Measurements from ENCODE around the gene RCN2. TPM values are rescaled to one million over a fixed set of nuclear protein-coding genes. Genes with fewer than 3 reads are reported as not detected.
A peak's percentile ranks its signal among the peaks of the same experiment; 100 is the strongest.

RCN2 gene
- total RNA-seq, 2 donors from 2014 or later: 51.4 to 66.9 TPM

DNA sequence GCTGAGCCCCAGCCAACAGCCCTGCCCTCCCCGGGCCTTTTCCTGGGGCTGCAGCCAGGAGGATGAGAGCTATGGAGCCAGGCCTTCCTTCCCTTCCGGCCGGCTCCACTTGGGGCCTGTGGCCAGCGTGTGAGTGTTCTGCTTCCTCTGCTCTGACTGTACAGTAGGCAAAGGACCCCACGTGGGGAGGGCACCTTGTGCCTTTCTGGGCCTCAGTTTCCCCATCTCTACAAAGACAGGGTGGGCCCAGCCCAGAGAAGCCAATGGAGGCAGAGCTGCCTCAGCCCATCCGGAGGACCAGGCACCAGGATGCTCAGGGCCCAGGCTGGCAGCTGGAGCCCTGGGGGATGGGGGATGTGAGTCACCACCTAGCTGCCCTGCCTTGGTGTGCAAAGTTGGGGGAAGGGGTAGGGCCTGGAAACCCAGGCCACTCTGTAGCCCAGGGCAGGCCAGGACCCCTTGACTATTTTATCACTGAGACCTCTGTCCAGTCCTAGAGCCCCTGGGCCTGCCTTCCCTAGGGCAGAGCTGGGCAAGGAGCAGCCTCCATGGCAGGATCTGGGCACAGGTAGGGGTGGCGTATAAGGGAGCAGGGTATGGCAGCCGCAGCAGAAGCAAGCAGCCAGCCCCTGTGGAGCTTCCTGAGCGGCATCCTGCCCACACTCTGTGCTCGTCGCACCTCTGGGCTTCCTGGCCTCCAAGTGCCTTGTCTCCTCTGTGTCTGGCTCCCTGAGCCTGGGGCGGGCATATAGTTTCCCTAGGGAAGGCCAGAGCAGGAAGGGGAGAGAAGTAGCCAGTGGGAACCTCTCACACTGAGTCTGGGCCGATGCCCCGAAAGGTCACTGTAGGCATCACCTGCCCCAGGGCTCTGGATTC lies 65.2 kb downstream of the RCN2 start:
- ATAC-seq (ENCODE audit: insufficient number of reproducible peaks, low FRiP score, low read depth) (no peak), DNase-seq (ENCODE audit: low spot score) (no peak)
- H3K27me3 ChIP-seq (replicated peaks; ENCODE audit: insufficient read depth): no peaks in the 10 kb centered on the region
- no peaks in the 10 kb centered on the region for H3K36me3 ChIP-seq
- peaks cover 22 to 45% of the 10 kb centered on the region in 2 donors for H3K4me1 ChIP-seq (ENCODE audit: control insufficient read depth in 1 of 2, low read depth in 2 of 2)
- TF ChIP-seq, protein P1, sequence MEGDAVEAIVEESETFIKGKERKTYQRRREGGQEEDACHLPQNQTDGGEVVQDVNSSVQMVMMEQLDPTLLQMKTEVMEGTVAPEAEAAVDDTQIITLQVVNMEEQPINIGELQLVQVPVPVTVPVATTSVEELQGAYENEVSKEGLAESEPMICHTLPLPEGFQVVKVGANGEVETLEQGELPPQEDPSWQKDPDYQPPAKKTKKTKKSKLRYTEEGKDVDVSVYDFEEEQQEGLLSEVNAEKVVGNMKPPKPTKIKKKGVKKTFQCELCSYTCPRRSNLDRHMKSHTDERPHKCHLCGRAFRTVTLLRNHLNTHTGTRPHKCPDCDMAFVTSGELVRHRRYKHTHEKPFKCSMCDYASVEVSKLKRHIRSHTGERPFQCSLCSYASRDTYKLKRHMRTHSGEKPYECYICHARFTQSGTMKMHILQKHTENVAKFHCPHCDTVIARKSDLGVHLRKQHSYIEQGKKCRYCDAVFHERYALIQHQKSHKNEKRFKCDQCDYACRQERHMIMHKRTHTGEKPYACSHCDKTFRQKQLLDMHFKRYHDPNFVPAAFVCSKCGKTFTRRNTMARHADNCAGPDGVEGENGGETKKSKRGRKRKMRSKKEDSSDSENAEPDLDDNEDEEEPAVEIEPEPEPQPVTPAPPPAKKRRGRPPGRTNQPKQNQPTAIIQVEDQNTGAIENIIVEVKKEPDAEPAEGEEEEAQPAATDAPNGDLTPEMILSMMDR (IDR thresholded peaks at IDR 0.05): no peak
- H3K27ac ChIP-seq: peak overlapping the region; percentile 92 to 95
- H3K4me3 ChIP-seq: peak overlapping the region; percentile 64
- H3K9me3 ChIP-seq: no peaks in the 10 kb centered on the region

DNA sequence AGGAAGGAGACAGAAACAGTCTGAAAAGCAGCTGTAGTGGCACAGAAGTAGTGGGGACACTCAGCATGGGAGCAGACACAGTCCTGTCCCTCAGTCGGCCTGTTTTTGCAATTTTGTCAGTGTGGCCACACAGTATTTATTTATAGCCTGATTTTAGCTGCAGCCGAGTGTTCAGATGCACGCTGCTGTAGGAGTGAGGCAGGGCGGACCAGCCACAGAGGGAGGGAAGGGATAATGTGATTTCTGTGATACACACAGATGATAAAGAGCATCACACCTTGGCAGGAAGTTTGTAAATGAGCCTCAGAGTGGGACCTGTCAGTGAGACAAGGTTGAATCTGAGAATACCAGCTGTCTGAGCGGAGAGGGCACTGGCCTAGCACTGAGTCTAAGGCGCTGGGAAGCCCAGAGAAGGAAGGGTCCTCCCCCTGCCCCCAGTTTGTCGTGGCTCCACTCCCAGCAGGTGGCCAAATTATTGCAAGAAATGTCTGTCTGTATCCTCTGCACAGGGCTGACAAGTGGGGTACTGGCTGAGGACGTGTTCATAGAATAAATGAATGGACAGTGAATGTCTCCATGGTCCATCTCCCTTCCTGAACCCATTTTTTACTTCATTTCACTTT lies 67.2 kb downstream of the RCN2 start:
- TF ChIP-seq, protein P1 (IDR thresholded peaks at IDR 0.05): no peak
- no peak for ATAC-seq (ENCODE audit: insufficient number of reproducible peaks, low FRiP score, low read depth)
- H3K4me3 ChIP-seq: no peak overlapping the region
- H3K4me1 ChIP-seq (ENCODE audit: control insufficient read depth in 1 of 2, low read depth in 2 of 2): peaks cover 25 to 55% of the 10 kb centered on the region in 2 donors
- no peaks in the 10 kb centered on the region for H3K9me3 ChIP-seq
- no peaks in the 10 kb centered on the region for H3K27me3 ChIP-seq (replicated peaks; ENCODE audit: insufficient read depth)
- no peaks in the 10 kb centered on the region for H3K36me3 ChIP-seq
- no peak overlapping the region for H3K27ac ChIP-seq
- no peak for DNase-seq (ENCODE audit: low spot score)

DNA sequence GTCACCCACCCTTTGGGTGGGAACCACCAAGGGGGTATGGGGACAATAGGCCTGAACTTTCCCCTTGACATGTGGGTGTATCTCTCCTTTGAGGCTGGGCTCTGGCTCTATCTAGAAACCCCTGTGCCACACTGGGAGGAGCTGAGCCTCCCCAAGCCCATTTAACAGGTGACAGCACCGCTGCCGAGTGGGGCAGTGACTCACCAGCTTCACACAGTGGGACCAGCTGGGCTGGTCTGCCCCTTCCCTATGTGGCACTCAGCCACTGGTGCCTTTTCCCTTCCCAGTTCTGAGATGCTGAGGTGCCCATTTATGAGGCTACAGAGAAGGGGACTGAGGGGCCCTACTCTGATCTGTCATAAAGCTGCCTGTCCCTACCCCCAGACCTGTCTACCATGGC lies 68.4 kb downstream of the RCN2 start:
- no peak for ATAC-seq (ENCODE audit: insufficient number of reproducible peaks, low FRiP score, low read depth)
- no peak for DNase-seq (ENCODE audit: low spot score)
- Histone ChIP-seq H3K27me3 (replicated peaks; ENCODE audit: insufficient read depth) (no peaks in the 10 kb centered on the region), H3K4me1 (ENCODE audit: control insufficient read depth in 1 of 2, low read depth in 2 of 2) (peaks cover 23 to 47% of the 10 kb centered on the region in 2 donors), H3K4me3 (no peak overlapping the region), H3K36me3 (no peaks in the 10 kb centered on the region), H3K9me3 (no peaks in the 10 kb centered on the region), H3K27ac (no peak overlapping the region)
- TF ChIP-seq, protein P1 (IDR thresholded peaks at IDR 0.05): no peak

DNA sequence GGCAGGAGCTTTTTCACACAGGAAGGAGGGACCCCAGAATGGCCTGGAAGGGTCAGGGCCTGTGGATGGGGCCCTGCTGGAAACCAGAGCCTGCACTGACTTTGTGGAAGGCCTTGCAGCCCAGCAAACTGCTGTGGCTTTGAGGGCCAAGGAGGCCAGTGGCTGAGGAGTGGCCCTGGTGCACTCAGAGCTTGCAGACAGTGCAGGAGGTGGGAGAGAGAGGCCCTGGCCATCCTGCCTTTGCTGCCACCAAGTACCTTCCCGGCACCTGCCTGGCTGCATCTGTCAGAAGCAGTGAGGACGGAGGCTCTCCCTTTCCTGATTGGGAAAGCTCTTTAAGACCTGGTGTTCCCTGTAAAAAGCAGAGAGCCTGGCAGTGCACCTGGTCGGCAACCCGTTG lies 69.8 kb downstream of the RCN2 start:
- Histone ChIP-seq H3K36me3 (no peaks in the 10 kb centered on the region), H3K9me3 (no peaks in the 10 kb centered on the region), H3K27ac (no peak overlapping the region), H3K4me3 (no peak overlapping the region), H3K4me1 (ENCODE audit: control insufficient read depth in 1 of 2, low read depth in 2 of 2) (peaks cover 14 to 33% of the 10 kb centered on the region in 2 donors), H3K27me3 (replicated peaks; ENCODE audit: insufficient read depth) (no peaks in the 10 kb centered on the region)
- ATAC-seq (ENCODE audit: insufficient number of reproducible peaks, low FRiP score, low read depth): no peak
- no peak for DNase-seq (ENCODE audit: low spot score)
- TF ChIP-seq, protein P1 (IDR thresholded peaks at IDR 0.05): no peak

DNA sequence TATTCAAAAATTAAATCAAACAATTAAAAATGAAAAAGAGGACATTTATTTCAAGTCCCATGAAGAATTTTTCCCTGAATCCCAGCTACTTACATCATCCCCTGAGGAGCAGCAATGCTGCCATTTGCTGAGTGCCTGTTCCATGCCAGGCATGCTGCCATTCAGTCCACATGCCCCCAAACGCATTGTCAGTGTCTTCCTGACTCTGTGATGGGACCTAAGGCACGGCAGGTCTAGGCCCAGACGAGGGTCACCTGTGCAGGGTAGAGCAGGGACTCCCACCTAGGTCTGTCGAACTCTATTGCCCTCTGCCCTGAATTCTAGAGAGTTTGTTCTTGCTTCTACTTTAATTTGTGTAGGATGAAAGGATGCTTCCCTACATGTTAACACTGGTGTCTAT lies 70.4 kb downstream of the RCN2 start:
- Histone ChIP-seq H3K4me1 (ENCODE audit: control insufficient read depth in 1 of 2, low read depth in 2 of 2) (peaks cover 8 to 27% of the 10 kb centered on the region in 2 donors), H3K4me3 (no peak overlapping the region), H3K27me3 (replicated peaks; ENCODE audit: insufficient read depth) (no peaks in the 10 kb centered on the region), H3K9me3 (no peaks in the 10 kb centered on the region), H3K27ac (no peak overlapping the region), H3K36me3 (no peaks in the 10 kb centered on the region)
- ATAC-seq (ENCODE audit: insufficient number of reproducible peaks, low FRiP score, low read depth) (no peak), DNase-seq (ENCODE audit: low spot score) (no peak)
- TF ChIP-seq, protein P1 (IDR thresholded peaks at IDR 0.05): no peak
